Measurements from ENCODE around the gene LSG1.

DNA sequence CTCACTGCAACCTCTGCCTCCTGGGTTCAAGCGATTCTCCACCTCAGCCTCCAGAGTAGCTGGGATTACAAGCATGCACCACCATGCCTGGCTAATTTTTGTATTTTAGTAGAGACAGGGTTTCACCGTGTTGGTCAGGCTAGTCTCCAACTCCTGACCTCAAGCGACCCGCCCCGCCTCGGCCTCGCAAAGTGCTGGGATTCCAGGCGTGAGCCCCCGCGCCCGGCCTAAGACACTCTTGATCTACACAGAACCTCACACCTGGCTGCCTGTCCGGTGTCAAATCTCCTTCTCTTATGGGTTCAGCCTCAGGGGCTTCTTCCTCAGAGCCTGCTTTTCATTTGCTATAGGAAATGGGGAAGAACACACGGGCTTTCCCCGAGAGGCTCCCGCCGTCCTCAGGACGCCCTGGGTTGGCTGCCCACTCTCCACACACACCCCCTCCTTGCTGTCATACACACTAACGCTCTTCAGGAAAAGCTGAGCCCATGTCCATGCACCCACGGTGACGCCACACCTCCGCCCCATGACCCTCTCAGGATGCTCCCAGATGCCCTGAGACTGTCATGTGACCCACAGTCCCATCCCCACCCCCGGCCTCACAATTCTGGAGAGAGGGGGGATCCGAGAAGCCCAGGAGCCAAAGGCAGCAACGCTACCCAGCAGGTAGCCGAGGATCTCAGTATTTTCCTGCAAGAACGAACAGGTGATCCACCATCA is 49.2 kb downstream of the LSG1 start:
- TF ChIP-seq, protein P1, sequence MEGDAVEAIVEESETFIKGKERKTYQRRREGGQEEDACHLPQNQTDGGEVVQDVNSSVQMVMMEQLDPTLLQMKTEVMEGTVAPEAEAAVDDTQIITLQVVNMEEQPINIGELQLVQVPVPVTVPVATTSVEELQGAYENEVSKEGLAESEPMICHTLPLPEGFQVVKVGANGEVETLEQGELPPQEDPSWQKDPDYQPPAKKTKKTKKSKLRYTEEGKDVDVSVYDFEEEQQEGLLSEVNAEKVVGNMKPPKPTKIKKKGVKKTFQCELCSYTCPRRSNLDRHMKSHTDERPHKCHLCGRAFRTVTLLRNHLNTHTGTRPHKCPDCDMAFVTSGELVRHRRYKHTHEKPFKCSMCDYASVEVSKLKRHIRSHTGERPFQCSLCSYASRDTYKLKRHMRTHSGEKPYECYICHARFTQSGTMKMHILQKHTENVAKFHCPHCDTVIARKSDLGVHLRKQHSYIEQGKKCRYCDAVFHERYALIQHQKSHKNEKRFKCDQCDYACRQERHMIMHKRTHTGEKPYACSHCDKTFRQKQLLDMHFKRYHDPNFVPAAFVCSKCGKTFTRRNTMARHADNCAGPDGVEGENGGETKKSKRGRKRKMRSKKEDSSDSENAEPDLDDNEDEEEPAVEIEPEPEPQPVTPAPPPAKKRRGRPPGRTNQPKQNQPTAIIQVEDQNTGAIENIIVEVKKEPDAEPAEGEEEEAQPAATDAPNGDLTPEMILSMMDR (IDR thresholded peaks at IDR 0.05): no peak
- TF ChIP-seq POLR2A (IDR thresholded peaks at IDR 0.05) (no peak), POLR2AphosphoS5 (IDR thresholded peaks at IDR 0.05) (no peak), EP300 (IDR thresholded peaks at IDR 0.05) (no peak)

All from upper lobe of left lung (tissue), 4 donors.